ENCODE measurements around the gene MAEL.

GRCh38 chr1:166972193-166972592 lies 16.9 kb upstream of the MAEL start:
- TF ChIP-seq, protein P1, sequence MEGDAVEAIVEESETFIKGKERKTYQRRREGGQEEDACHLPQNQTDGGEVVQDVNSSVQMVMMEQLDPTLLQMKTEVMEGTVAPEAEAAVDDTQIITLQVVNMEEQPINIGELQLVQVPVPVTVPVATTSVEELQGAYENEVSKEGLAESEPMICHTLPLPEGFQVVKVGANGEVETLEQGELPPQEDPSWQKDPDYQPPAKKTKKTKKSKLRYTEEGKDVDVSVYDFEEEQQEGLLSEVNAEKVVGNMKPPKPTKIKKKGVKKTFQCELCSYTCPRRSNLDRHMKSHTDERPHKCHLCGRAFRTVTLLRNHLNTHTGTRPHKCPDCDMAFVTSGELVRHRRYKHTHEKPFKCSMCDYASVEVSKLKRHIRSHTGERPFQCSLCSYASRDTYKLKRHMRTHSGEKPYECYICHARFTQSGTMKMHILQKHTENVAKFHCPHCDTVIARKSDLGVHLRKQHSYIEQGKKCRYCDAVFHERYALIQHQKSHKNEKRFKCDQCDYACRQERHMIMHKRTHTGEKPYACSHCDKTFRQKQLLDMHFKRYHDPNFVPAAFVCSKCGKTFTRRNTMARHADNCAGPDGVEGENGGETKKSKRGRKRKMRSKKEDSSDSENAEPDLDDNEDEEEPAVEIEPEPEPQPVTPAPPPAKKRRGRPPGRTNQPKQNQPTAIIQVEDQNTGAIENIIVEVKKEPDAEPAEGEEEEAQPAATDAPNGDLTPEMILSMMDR (IDR thresholded peaks at IDR 0.05; ENCODE audit: poor library complexity, severe bottlenecking): no peak
- TF ChIP-seq, protein P2, sequence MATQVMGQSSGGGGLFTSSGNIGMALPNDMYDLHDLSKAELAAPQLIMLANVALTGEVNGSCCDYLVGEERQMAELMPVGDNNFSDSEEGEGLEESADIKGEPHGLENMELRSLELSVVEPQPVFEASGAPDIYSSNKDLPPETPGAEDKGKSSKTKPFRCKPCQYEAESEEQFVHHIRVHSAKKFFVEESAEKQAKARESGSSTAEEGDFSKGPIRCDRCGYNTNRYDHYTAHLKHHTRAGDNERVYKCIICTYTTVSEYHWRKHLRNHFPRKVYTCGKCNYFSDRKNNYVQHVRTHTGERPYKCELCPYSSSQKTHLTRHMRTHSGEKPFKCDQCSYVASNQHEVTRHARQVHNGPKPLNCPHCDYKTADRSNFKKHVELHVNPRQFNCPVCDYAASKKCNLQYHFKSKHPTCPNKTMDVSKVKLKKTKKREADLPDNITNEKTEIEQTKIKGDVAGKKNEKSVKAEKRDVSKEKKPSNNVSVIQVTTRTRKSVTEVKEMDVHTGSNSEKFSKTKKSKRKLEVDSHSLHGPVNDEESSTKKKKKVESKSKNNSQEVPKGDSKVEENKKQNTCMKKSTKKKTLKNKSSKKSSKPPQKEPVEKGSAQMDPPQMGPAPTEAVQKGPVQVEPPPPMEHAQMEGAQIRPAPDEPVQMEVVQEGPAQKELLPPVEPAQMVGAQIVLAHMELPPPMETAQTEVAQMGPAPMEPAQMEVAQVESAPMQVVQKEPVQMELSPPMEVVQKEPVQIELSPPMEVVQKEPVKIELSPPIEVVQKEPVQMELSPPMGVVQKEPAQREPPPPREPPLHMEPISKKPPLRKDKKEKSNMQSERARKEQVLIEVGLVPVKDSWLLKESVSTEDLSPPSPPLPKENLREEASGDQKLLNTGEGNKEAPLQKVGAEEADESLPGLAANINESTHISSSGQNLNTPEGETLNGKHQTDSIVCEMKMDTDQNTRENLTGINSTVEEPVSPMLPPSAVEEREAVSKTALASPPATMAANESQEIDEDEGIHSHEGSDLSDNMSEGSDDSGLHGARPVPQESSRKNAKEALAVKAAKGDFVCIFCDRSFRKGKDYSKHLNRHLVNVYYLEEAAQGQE (IDR thresholded peaks at IDR 0.05; ENCODE audit: borderline replicate concordance): no peak

All from neural cell (in vitro differentiated cells).